Body of pancreas (tissue), 4 donors: ENCODE results near the gene SNCG. TPM values are rescaled to one million over a fixed set of nuclear protein-coding genes. Genes with fewer than 3 reads are reported as not detected.

Source experiments
- ATAC-seq: fragments of 150-250 bp; one replicate; pipeline ENCODE4 v1.9.1; 2016
- DNase-seq, 4 donors: peaks; one replicate each; pipeline ENCODE4 v3.0.0-alpha.2; 2019
- H3K27ac ChIP-seq, 4 donors: fragments of 200-600 bp; sonication (generic); 1 replicate in 3 of 4; 2 replicates in 1 of 4; pipeline versions ENCODE4 v1.5.1 to v1.6.1; 2016 to 2019; ENCODE audit warnings: mild to moderate bottlenecking in 1 of 4, mixed read lengths in 1 of 4, moderate library complexity in 1 of 4
- H3K27me3 ChIP-seq, 2 donors: fragments of 200-600 bp; sonication (generic); one replicate each; pipeline ENCODE4 v1.6.0; 2016; ENCODE audit warnings: mild to moderate bottlenecking in 1 of 2
- H3K36me3 ChIP-seq, 2 donors: fragments of 200-600 bp; sonication (generic); replicated peaks in 1 of 2; 2 replicates each; pipeline ENCODE4 v1.5.1; 2016; ENCODE audit warnings: low read depth in 2 of 2; ENCODE audit not compliant: insufficient read depth in 1 of 2
- H3K4me1 ChIP-seq: fragments of 200-600 bp; sonication (generic); one replicate; pipeline ENCODE4 v1.6.0; 2016
- H3K4me3 ChIP-seq, 2 donors: fragments of 200-600 bp; sonication (generic); 1 replicate in 1 of 2; 2 replicates in 1 of 2; pipeline ENCODE4 v1.5.1; 2016 to 2019
- H3K9me3 ChIP-seq, 3 donors: fragments of 200-600 bp; sonication (generic); 1 replicate in 2 of 3; 2 replicates in 1 of 3; pipeline ENCODE4 v1.5.1; 2016
- CTCF ChIP-seq, 7 experiments: fragments of 450-650 bp in 4 of 7; fragments of 200-600 bp in 3 of 7; sonication (generic) in 3 of 7; IDR thresholded peaks; one replicate each; pipeline ENCODE4 v1.5.1; 2016 to 2019; ENCODE audit warnings: antibody characterized with exemption in 7 of 7
- POLR2A ChIP-seq, 3 donors: fragments of 450-650 bp; IDR thresholded peaks; one replicate each; pipeline ENCODE4 v1.6.1; 2016; ENCODE audit warnings: antibody characterized with exemption in 3 of 3, mild to moderate bottlenecking in 2 of 3
- WGBS, 2 donors: methylation state at CpG; one replicate each; pipeline ENCODE4 v1.1.5; 2017; 5-methylcytosine and 5-hydroxymethylcytosine counted together
- intact Hi-C: fragments of 100-400 bp; cut with DNase I; formaldehyde crosslinking; loops from one replicate; pipeline ENCODE4 v1.15.1; 2023
- total RNA-seq, 2 donors: library from RNA; depleted of rRNA; stranded (reverse); fragments of >200 nt; gene quantifications; one replicate each; pipeline ENCODE4 v1.1.0, GENCODE V29; 2016

SNCG gene
- total RNA-seq, 2 donors from 2014 or later = 2.6 to 3.0 TPM

GRCh38 chr10:86958901-86959736 lies 720 bp downstream of the SNCG start:
- DNase-seq (peak in 1 of 4 donors; percentile 7), ATAC-seq (peak; percentile 21)
- Histone ChIP-seq H3K4me1 (peaks cover 18% of the 10 kb centered on the region), H3K4me3 (no peak overlapping the region), H3K9me3 (no peaks in the 10 kb centered on the region), H3K27ac (peak overlapping the region in 2 of 4 donors; percentile 22 to 49), H3K27me3 (no peaks in the 10 kb centered on the region), H3K36me3 (no peaks in the 10 kb centered on the region)
- TF ChIP-seq CTCF (IDR thresholded peaks at IDR 0.05) = no peak
- no peak for TF ChIP-seq POLR2A (IDR thresholded peaks at IDR 0.05)
- intact Hi-C loops = no loop called here
- WGBS, 2 donors = 63 to 64% methylated on average over 6 to 16 of the region's 16 CpGs

GRCh38 chr10:86959737-86960002 lies 1.3 kb downstream of the SNCG start:
- 38 to 83% methylated on average over 1 to 2 of the region's 2 CpGs for WGBS, 2 donors
- ATAC-seq = no peak
- peak overlapping the region in 2 of 4 donors; percentile 8 to 49 for H3K27ac ChIP-seq
- intact Hi-C loops = no loop called here
- H3K36me3 ChIP-seq = no peaks in the 10 kb centered on the region
- no peaks in the 10 kb centered on the region for H3K9me3 ChIP-seq
- no peaks in the 10 kb centered on the region for H3K27me3 ChIP-seq
- H3K4me3 ChIP-seq = no peak overlapping the region
- peaks cover 12% of the 10 kb centered on the region for H3K4me1 ChIP-seq
- TF ChIP-seq CTCF (IDR thresholded peaks at IDR 0.05) = no peak
- no peak for TF ChIP-seq POLR2A (IDR thresholded peaks at IDR 0.05)
- DNase-seq = no peak

GRCh38 chr10:86960003-86960862 lies 1.8 kb downstream of the SNCG start:
- H3K4me1 ChIP-seq = peaks cover 12% of the 10 kb centered on the region
- H3K4me3 ChIP-seq = no peak overlapping the region
- peak overlapping the region in 2 of 4 donors; percentile 8 to 49 for H3K27ac ChIP-seq
- intact Hi-C loops = no loop called here
- no peaks in the 10 kb centered on the region for H3K9me3 ChIP-seq
- 64 to 80% methylated on average over 28 to 34 of the region's 37 CpGs for WGBS, 2 donors
- no peaks in the 10 kb centered on the region for H3K36me3 ChIP-seq
- TF ChIP-seq CTCF (IDR thresholded peaks at IDR 0.05) = peak; percentile 60 to 87 (median 72)
- no peak for TF ChIP-seq POLR2A (IDR thresholded peaks at IDR 0.05)
- H3K27me3 ChIP-seq = no peaks in the 10 kb centered on the region
- peak in 3 of 4 donors; percentile 48 to 60 (median 53) for DNase-seq
- peak; percentile 70 for ATAC-seq

GRCh38 chr10:86960863-86961434 lies 2.5 kb downstream of the SNCG start:
- Histone ChIP-seq H3K9me3 (no peaks in the 10 kb centered on the region), H3K36me3 (no peaks in the 10 kb centered on the region), H3K4me3 (no peak overlapping the region), H3K27ac (no peak overlapping the region), H3K4me1 (peaks cover 13% of the 10 kb centered on the region), H3K27me3 (no peaks in the 10 kb centered on the region)
- no peak for DNase-seq
- no peak for ATAC-seq
- intact Hi-C loops = no loop called here
- TF ChIP-seq POLR2A (IDR thresholded peaks at IDR 0.05) (no peak), CTCF (IDR thresholded peaks at IDR 0.05) (no peak)
- 62 to 69% methylated on average over 8 to 9 of the region's 9 CpGs for WGBS, 2 donors
